ENCODE results near the gene NUDT1.

Gene NUDT1

DNA sequence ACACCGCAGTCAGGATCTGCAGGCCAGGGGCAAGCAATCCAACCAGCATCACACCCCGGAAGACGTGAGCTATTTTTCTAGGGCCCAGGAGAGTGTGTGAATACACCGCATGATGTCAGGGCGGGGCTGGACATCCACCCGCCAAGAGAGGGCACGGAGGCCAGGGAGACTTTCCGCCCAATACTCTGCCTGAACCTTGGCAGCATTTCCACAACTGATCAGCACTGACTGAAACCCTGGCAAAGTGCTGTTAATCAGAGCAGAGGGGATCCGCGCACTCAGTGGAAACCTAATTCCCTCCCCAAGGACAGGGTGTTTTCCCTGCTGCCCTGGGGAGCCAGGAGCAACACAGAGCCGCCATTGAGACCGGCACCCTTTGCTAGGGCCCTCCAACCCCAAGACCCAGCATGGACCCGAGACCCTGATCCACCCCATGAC is 17.5 kb upstream of the NUDT1 start:
- no peak for ATAC-seq
- no peak for DNase-seq

DNA sequence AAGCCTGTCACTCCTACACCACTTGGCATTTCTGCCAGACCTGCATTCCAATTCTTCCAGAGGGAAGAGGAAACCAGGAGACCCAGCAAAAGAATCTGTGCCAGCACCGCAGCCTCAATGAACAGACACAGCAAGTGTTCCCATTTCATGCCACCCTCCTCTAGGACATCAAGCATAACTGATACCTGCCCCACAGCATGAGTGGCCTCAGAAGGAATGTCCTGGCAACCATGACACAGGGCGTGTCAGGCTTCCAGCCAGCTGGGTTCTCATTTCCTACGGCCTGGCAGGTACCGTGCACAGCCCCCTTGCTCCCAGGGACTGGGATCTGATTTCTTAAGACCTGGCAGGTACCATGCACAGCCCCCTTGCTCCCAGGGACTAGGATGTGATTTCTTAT is 17.1 kb upstream of the NUDT1 start:
- DNase-seq, result no peak
- no peak for ATAC-seq

DNA sequence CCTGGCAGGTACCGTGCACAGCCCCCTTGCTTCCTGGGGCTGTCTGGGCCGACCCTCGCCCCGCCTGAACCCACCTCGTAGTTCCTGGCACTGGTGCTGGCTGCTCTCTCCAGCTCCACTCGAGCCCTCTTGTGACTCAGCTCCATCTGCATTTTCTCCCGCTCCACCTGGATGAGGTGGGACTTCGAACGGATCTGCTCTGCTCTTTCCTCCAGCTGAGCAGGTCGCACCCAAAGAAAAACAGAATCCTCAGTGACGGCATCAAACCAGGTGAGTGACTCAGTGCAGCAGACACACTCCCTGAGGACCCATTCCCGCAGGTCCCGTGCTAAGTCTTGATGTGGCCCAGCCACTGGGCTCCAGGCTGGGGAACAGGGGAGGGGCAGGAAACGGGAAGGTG is 16.7 kb upstream of the NUDT1 start:
- ATAC-seq (no peak), DNase-seq (no peak)

DNA sequence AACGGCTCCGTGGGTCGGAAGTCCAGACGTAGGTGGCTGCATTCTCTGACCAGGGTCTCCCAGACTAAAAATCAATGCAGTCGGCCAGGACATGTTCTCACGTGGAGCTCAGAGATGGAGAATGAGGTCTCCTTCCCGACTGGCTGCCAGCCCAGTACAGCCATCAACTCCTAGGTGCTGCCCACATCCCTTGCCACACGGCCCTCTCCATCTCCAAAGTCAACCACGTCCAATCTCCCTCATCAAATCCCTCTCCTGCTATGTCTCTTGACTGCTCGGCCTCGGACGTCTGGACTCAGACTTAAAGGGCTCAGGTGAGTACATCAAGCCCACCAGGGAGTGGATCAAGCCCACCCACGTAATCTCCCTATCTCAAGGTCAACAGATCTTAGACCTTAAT is 16.2 kb upstream of the NUDT1 start:
- no peak for DNase-seq

DNA sequence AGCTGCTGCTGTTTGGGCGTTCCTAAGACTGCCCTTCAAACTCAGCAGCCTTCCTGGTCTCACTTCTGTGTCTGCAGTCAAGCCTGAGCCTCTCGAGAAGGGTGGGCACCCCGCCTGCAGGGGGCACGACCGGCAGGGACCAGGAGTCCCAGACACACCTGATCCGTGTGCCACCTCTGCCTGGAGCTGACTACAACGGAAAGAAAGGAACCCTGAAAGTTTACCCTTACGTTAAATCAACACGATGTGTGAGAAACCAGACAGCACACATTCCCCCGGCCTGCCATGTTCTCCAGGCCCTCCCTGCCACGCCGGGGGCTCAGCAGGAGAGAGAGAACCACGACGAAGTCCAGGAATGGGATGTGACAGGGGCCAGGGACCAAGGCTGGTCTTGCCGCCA is 14.3 kb upstream of the NUDT1 start:
- ATAC-seq, result no peak
- no peak for DNase-seq

More for the DNA sequence above, 16.2 kb upstream of the NUDT1 start:
- no peak for ATAC-seq

DNA sequence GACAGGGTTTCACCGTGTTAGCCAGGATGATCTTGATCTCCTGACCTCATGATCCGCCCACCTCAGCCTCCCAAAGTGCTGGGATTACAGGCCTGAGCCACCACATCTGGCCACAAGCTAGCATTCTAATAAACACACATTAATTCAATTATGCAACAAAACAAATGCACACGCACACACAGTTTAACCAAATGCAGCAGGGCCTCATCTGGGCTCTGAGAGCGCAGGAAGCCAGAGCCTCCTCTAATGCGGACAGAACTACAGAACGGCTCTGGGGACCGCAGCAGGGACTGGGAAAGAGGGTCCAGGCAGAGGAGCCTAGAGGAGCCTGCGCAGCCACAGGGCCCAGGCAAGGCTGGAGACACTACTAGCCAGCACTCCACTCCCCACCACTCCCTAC is 13.1 kb upstream of the NUDT1 start:
- ATAC-seq (no peak), DNase-seq (no peak)

DNA sequence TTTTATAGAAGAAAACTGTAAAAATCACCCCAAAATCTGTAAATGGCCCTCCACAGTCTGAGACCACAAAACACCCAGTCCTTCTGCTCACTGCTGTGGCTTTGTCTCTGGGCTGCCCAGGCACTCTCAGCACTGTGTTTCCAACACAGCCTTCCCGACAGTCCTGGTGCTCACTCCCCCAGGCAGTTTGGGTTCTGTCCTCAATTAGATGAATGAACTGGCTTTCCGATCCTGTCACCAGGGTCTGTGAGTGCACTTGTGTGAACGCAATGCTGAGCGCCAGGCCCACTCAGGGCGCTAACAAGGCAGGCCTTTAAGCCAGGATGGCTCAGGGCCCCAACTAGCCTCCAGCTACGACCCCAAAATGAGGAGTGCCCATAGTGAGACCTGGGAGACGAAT is 12.6 kb upstream of the NUDT1 start:
- DNase-seq (no peak), ATAC-seq (no peak)

DNA sequence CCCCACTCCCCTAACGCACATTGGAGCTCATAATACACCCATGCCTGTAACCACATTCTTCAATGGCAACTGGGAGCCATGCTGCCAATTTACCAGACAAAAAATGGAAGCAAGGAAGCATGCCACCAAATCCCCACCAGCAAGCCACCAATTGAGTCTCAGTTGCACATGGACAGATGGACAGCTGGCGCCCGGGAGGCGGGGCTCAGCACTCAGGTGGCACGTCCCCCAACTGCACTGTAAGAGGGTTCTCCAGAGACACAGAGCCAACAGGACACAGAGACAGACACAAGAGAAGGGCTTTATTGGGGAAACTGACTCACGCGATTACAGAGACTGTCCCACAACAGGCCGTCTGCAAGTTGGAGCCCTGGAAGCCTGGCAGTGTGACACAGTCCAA is 11.8 kb upstream of the NUDT1 start:
- no peak for DNase-seq
- ATAC-seq, result no peak

DNA sequence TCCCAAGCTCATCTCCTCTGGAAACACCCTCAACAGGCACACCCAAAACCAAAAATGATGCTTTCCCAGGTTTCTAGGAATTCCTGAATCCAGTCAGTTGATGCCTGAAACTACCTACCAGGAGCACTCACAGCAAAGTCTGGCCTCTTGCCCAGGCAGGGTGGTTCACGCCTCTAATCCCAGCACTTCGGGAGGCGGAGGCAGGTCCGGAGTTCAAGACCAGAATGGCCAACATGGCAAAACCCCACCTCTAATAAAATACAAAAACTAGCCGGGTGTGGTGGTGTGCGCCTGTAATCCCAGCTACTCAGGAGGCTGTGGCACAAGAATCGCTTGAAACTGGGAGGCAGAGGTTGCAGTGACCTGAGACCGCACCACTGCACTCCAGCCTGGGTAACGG is 11.1 kb upstream of the NUDT1 start:
- DNase-seq (no peak), ATAC-seq (no peak)

DNA sequence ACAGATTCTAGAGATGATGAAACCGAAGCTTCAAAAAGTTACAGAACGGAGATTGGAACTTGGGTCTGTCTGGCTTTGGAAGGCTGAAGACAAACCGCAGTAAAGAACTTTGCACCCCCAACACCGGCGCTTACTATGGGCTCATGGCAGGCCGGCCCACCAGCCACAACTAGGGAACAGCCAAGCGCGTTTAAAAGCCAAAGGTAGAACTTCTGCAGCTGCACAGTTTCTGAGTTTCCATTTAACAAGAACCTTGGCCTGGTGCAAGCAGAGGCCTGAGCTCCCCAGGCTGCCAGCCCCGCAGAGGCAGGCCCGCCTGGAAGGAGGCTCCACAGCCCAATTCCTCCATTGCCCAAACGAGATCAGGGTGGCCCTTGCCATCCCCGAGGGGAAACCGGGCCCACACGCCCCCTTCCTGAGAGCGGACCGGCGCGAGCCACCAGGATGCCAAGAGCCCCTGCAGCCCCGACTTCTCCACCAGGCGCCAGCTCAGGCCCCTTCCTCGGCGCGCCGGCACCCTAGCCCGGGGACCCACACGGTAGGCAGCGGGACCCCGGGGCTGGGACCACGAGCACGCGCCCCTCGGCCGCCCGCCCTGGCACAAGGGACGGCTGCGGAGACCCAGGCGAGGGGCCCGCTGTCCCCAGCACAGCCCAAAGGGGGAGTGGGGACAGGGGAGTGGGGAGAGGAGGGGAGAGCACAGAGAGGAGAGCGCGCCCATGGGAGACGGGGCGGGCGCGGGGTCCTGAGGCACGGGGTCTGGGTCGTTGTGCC is 9.8 kb upstream of the NUDT1 start:
- ATAC-seq (peak; percentile 44), DNase-seq (peak; percentile 49)

DNA sequence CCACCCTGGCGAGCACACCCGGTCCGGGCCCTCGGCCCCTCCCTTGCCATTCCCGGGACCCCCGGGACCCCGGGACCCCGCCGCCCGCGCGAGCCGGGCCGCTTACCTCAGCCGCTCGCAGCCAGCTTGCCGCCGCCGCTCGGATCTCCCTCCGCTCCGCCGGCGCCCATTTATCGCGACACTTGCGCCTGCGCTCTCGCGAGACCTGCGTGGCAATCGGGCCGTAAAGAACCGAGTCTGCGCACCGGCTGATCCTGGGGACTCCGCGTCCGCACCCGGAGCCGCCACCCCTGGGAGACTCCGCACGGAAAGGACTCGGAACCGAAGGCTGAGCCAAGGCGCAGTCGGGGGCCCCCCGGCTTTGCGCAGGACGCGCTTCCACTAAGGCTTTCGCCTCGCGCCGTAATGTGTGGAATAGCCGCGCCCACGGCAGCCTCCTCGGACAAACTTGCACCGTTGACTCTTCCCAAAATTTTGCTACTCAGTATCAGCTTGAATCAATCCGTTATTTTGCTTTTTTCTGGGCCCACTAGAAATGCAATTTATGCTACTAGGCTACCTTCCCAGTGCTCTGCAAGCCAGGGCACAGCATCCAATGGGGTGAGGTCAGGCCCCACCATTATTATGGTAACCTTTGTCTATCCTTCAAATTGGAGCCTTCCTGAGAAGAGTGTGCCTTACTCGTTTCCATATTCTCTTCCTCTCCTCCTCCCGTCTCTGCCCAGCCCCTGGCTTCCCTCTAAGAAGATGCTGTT is 9.1 kb upstream of the NUDT1 start, which contains the start of gene MAD1L1:
TSS of gene MAD1L1 (minus strand) at position 180 of the 755 bp plus-strand sequence. CDS start 2,812 bp downstream, outside the sequence.
- ATAC-seq, result peak; percentile 89
- DNase-seq, result peak; percentile 91

DNA sequence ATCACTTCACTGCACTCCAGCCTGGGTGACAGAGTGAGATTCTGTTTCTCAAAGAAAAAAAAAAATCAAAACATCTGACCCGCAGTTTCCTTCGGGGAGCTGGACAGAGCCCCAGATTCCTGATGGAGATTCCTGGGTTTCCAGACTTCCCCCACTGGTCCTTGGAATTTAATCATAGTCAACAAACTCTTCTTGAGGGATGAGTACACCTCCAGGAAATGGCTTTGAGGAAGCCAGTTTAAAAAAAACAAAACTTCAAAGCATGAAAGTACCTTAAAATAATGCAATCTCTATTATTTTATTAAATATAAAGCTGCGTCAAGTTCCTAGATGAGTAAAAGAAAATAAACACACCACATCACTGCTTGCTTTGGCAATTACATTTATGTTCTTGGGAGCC is 8.1 kb upstream of the NUDT1 start:
- ATAC-seq (no peak), DNase-seq (no peak)

DNA sequence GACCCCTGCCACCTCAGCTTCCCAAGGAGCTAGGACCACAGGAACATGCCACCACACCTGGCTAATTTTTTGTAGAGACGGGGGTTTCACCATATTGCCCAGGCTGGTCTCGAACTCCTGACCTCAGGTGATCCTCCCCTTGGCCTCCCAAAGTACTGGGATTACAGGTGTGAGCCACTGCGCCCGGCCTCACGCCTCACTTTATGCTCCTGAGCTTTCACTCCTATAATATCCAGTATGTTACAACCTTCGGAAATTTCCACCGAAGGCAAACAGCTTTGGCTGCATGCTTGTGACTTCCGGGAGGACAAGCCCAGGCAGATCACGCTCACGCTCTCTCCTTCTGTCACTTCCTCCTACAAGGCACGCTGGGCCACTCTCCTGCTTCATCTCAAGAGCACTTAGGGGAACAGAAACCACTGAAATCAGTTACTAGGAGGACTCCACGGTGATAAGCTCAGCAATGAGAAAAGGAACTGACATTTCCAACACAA is 4.9 kb upstream of the NUDT1 start:
- no peak for DNase-seq
- no peak for ATAC-seq

DNA sequence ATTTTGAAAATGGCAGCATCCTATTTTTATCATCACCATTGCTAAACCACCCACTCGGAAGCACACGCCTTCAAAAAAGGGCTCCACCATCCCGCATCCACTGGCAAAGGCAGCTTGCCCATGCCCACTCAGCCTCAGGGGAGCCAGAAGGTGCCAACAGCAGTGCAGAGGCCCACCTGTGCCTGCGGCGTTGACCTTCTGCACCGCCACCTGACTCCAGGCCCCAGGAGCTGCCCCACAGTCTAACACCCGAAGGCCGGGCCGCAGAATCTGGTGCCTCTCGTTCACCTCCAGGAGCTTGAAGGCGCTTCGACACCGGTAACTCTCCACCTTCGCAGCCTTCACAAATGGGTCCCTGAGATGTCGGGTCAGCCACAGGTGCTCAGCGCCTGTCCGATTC is 2.8 kb upstream of the NUDT1 start:
- ATAC-seq, result no peak

DNA sequence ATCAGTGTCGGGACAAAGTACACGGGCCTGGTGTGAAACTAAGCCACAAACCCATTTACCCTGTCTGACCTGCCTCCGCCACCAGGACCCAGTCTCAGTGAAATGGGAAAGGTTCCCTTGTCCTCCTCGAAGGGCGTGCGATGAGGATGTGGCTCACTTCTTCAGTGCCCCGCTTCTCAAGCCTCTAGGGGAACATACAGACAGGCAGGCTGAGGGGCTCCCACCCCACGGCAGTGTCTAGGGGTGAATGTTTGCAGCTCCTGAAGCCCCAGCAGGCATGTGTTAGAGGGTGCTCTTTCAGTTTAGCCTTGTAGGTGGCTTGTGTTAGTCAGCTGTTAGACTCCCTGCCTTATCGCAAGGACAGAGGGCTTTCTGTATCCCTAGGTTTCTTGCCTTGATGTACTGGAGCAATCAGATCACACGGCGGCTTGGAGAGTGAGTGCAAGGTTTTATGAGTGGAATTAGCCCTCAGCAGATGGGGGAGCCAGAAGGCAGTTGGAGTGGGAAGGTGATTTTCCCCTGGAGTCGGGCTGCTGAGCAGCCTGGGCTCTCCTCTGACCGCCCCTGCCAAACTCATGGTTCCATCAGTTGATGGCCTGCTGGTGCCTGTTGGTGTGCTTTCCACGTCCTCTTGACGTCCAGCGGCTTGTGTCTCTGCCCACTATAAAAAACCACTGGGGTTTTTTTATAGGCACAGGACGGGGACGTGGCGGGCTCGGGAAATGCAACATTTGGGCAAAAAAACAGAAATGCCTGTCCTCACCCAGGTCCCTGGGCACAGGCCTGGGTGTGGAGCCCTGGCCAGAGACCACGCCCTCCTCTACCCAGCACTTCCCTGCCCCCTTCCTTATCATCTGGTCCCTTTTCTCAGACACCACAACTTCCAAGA is 759 bp downstream of the NUDT1 start:
- ATAC-seq (peak; percentile 47), DNase-seq (peak; percentile 40)

More for the DNA sequence above, 2.8 kb upstream of the NUDT1 start:
- no peak for DNase-seq

DNA sequence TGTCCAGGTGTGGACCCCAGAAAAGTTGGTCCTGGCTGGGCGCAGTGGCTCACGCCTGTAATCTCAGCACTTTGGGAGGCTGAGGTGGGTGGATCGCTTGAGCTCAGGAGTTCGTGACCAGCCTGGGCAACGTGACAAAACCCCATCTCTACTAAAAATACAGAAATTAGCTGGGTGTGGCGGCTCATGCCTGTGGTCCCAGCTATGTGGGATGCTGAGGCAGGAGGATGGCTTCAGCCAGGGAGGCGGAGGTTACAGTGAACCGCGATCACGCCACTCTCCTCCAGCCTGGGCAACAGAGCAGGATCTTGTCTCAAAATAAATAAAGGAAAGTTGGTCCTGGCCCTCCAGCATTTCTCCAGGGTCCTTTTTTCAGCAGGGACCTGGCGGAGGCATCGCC is 1.4 kb downstream of the NUDT1 start:
- ATAC-seq (no peak), DNase-seq (no peak)

DNA sequence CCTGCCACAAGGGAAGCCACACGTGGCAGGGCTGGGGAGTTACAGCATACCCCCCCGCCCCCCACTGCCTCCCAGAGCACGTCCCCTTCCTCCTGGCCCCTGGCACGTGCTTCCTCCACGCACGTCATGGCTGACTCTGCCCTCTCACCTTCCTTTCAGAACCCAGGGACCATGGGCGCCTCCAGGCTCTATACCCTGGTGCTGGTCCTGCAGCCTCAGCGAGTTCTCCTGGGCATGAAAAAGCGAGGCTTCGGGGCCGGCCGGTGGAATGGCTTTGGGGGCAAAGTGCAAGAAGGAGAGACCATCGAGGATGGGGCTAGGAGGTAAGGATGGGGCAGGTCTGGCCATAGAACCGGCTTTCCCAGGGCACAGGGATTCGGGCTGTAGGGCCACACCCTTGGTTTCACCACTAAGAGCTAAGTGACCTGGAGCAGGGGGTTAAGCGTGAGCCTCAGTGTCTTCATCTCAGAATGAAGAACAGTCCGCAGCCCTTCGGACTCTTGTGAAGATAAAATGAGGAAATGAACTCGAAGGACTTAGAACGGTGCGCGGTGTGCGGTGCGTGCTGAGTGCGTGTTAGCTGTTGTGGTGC is 2.5 kb downstream of the NUDT1 start:
- no peak for ATAC-seq

DNA sequence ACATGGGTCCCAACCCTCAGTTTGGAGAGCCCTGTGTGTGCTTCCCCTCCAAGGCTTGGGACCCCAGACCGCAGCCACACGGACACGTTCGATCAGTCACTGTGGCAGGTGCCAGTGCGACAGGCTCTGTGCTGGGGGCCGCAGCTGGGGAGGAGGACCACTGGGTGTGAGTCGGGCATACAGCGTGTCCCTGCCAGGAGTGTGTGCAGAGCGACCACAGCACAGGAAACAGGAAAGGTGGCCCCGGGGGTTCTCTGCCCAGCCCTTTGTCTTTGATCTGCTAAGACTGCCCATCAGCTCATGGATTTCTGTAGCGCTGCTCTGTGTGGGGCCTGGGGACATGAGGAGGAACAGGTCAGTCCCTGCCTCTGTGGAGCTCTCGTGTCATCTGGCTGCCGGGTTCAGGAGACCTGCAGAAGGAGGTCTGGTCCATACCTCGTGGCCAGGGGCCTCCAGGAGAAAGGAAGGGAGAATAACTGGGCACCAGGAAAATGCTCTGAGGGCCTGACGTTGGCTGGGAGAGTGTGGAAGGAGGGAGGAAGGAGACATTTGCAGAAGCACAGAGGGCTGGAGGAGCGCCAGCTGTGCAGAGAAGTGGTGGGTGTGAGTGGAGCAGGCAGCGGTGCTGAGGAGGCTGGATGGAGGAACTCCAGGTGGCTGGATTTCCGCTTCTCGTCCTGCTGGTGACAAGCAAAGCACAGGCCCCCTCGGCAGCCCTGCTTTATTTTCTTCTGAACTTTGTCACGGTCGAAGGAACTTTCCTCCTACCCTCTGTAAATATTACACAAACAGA is 4.1 kb downstream of the NUDT1 start:
- no peak for DNase-seq
- ATAC-seq, result no peak

More for the DNA sequence above, 2.5 kb downstream of the NUDT1 start:
- DNase-seq, result no peak

DNA sequence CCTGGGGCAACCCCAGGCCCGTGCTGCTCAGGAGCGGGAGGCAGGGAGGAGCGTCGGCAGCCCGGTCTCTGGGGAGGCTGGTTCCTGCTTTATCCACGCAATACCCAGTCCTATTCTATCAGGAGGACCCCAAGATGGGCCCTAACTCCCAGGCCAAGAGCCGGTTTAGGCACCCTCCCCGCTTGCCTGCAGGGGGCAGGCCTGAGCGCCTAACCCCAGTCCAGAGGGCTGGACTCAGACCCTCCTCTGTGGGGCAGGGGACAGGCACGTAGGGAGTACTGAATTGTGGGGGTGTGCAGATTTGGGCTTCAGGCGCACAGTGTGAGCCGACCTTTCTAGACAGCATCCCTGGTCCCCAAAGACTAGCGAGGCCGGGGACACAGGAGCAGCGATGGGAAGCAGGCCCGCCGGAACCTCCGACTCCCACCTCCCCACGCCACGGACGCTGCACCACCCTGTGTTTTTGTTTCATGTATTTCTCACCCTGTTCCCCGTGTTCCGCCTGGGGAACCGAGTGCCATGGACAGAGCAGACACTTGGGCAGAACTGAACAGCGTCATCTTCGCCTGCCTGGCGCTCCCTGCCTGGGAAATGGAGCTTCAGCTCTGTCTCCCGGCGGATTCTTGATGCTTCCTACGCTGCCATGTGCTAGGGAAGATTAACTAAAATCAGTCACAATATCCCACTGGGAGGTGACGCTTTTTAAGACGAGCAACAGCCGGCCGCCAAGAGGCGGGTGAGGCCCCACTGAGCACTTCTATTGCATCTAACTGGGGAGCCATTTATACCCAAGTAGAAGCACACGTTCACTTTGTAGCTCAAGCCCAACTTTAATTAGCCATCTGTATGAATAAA is 5.3 kb downstream of the NUDT1 start:
- peak; percentile 63 for DNase-seq
- ATAC-seq, result no peak
